ENCODE data around the gene GSG1L.
"Not testable (repeated sequence)": the region's sequence is repeated elsewhere in the genome, so short reads cannot be mapped to it uniquely, and the experiment has no call there.

The GSG1L gene

DNA sequence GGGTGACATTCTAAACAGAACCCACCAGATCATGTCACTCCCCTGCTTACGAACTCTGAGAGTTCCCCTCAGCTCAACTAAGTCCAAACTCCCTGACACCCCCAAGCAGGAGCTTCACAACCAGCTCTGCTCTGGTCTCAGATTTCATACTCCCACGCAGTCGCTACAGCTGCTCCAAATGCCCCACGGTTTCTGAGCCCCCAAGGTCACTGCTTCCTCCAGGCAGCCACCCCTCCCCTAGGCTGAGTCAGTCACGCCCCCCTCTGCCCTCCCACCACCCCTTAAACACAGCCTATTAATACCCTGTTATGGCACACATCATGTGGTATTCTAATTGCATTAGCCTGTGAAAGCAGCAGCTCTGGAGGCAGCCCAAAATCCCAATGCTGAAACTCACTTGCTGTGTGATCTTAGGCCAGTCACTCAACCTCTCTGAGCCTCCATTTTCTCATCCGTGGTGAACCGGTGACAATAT lies 51.5 kb downstream of the GSG1L start:
- DNase-seq: no peak

DNA sequence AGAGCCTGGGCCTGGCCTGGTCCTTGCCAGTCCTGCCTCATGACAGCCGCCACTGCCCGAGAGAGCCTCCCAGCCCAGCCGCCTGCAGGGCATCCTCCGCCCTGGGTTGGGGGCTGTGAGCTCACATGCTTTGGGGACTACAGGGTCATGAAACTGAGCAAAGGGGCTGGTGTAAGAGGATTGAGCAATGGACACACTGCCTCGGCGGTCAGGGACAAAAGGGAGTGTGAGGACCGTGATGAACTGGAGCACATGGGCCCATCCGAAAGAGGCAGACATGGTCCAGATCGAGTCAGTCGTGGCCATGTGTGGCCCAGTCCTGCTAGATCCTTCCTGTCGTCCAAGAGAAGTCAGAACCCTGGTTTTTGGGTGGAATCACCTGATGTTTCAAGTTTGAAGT lies 52.3 kb downstream of the GSG1L start:
- DNase-seq: no peak

DNA sequence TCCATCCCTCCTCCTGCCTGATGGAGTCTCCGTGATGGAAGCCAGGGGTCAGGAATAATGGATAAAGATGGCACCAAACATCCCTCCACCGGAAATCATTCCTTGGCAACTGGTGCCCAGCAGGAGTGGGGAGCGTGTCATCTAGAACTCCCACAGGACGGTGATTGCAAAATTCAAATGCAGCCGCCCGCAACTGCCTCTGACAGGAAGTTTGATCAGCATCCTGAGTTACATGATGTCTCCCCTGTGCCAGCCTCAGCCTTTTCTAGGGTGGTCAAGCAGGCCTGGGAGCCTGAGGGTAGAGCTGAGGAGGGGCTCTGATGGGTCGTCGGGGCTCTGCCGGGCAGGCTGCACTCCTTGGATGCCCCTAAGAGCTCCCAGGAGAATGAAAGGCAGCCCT lies 52.8 kb downstream of the GSG1L start:
- DNase-seq: no peak

DNA sequence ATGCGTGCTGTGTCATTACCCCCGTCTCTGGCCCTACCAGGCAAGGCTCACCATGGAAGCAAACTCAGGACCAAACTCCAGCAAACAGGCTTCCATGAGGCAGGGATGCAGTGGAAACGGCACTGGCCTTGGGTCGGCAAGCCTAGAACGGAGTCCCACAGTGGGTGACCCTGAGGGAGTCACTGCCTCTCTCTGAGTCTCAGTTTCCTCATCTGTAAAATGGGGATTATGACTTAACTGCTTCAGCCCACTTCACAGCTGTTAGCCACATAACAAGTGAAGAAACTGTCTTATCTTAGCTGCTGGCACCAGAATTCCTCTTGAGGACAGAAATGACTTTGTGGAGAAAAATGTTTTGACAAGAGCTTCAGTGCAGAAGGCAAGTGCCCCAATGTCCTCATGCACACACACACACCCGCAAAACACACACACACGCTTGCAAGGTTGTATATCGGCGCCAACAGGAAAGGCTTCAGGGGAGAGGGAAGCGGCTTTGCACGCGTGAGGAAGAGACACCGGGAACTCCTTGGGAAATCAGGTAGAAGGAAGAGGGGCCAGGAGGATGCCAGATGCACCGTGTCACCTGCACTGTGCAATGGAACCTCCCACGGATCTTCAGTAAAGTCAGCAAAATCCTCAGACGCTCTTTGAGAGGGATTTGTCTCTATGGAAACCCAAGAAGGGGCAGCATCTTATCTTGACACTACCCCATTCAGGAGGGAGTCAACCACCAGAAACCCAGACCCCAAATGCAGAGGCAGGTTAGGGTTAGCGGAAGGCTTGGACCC lies 53.7 kb downstream of the GSG1L start:
- no peak for DNase-seq

DNA sequence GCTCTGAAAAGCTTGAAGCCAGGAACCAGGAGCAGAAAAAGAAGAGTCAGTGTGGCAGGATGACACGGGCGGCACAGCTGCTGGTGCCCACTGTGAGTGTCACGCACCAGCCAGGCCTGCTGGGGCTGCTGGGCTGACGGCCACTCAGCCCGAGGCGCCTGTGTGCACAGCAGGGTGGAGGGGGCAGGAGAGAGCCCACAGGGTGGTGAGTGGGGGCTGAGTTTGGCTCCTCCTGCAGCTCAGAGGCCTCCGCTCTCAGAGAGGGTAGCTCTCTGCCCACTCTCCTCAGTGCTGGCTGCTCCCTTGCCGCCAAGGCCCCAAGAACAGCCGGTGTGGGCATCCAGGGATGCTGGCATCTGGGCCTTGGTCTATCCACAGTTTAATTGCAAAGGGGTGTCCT lies 59.6 kb downstream of the GSG1L start:
- no peak for DNase-seq

DNA sequence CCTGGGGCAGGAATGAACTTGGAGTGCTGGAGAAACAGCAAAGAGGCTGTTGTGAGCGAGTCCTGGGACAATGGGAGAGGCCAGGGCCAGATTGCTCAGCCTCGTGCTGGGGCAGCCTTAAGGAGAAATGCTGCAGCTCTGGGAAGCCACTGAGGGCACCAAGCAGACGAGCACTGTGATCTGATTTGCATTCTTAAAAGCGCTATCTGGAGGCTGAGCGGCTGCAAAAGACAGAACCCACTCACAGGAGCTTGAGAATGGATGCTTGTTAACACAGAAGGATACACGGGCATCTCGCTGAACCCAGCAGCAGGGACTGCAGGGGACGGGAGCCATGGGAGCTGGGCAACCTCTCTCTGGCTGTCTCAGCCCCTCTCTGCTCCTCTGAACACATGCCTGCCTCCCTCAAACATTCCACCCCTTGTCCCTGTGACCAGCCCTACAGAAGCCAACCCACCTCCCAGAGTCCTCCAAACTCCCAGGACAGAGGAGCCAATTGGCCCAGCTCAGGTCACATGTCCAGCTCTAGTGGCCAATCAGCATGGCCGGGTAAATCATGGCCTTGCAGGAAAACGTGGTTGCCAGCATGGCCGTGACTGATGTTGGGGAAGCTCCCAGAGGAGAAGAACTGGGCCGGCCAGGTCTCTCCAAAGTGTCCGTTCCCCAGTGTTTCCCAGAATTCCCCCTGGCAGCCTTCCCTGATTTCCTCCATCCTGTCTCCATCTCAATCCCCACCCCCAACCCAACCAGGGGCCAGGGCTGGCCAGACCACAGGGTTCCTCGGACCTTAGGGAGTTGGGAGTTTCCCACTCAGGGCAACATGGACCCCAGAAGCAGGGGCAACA lies 60.3 kb downstream of the GSG1L start:
- no peak for DNase-seq

DNA sequence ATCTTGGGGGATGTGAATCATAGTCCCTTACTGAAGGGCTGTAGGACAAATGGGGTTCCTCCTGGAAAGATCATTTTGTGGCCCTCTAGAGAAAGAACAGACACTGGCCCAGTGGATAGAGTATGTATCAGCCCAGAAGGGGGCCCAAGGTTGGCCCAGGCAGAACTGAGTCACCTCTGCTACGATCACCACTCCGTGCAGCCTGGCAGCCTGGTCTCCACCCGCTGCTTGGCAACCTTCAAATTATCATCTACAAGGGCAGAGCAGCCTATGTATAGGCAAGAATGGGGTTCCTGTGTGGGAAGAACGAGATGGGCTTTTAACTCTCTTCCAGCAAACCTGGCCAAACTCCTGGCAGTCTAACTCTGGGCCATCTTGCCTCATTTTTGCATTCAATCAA lies 61.9 kb downstream of the GSG1L start:
- no peak for DNase-seq

DNA sequence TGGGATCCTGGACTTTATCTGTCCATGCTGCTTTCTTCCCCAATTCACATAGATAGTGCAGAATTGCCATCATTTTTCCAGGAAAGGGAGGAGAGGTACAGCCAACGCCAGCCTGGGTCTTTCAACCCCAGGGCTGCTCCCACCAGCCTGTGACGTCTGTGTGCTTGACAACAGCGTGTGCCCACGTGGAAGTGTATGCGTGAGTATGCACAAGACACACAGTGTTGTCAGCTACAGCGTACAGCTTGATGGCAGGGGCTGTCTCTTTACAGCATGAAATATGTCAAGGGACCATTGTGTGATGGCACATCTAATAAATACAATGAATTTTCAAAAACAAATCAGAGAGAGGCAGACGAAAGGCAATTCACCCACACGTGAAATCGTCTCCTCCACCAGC lies 62.3 kb downstream of the GSG1L start:
- DNase-seq: no peak

DNA sequence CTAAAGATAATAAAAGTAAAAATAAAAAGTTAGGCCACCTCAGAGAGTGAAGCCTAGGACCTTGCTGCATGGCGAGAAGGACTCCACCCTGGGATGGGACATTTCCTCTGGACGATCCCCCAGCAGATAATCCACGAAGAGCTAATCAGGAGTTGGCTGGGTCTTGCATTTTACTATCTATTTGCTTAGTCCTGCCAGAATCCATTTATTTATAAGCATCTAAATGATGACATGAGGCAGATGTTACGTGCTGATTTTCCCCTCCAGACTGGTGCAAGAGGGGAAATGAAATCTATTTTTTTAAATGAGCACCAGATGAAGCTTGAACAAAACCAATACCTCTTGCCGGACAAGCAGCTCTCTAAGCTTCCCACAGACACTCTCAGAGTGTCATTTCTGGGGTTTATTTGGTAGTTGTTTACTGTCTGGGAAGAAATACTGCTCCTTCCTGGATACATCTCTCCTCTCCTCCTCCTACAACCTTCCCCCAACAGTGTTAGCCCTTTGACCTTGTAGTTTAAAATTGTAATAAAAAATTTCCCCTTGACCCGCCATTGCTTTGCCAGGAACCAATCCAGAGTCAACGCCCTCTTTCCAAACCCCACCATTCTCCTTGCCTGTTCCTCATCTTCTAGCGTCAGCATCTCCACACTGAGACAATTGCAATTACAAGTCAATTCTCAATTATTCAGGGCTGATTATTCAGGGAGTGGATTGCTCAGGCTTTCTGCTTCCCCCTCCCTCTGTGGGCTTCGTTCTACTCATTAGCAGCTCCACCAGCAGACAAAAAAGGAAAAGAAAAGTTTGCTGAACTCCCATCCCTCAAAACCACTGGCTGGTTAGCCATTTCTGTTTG lies 63.0 kb downstream of the GSG1L start:
- no peak for DNase-seq

DNA sequence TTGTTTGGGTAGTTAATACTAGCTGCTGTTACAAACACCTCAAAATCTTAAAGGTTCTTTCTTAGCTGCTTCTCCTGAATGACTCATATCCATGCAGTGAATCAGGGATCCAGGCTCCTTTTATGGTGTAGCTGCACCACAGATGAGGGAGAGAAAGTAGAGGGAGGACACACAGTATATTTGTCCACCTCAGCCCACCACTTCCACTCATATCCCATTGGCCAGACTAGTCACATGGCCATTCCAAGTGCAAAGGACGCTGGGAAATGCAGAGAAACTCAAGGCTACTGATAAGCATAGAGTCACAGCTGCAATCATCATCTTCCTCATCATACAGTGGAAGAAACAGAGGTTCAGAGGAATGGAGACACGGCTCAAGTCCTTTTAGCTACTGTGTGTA lies 63.8 kb downstream of the GSG1L start:
- no peak for DNase-seq

DNA sequence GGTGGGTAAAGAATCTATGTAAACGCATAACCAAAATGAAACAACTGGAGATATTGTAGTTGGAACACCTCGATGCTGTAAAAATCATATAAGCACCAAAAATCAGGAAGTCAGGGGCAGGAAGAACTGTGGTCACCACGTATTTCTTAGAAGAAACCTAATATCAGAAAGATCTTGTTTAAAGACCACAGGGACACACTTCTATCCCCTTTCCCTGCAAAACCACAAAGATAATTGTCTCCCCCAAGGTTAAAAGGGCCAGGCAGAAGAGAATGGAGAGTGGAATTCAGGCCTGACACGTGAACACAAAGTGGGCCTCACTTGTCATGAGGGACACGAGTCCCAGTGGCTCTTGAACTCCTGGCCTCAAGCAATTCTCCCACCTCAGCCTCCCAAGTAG lies 68.1 kb downstream of the GSG1L start:
- DNase-seq: no peak

DNA sequence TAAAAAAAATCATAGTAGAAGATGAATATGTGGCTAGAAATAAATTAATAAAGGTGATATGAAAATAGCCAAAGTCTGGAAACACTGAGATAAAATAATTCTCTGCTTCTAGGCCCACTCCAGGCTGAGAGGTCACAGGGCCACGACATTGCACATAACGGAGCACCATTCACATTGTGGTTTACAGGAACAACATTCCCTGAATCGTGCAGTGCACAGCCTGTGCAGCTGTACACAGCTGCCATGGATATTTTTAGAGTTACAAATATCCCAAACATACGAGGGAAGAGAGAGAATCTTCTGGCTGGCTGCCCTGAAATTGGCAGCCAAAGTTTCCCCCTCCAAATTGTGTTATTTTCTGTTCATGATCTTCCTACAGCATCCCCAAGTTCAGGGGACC lies 68.8 kb downstream of the GSG1L start:
- no peak for DNase-seq

DNA sequence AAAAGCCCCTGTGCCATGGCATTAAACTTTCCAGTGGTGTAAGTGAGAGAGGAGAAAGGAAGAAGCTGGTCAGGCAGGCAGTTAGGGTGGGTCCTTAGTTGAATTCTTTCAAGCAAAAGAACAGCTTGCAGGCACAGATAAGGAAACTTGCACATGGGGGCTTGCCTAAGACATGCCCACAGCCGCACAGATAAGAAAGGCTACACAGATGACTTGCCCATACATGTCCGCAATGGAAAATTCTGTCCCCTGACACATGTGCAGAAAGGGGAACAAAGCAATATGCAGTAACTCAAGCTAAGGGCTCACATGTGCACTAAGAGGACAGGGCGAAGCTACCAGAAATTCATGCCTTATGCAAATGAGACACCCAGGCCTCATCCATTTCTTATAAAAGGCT lies 69.9 kb downstream of the GSG1L start:
- no peak for DNase-seq

DNA sequence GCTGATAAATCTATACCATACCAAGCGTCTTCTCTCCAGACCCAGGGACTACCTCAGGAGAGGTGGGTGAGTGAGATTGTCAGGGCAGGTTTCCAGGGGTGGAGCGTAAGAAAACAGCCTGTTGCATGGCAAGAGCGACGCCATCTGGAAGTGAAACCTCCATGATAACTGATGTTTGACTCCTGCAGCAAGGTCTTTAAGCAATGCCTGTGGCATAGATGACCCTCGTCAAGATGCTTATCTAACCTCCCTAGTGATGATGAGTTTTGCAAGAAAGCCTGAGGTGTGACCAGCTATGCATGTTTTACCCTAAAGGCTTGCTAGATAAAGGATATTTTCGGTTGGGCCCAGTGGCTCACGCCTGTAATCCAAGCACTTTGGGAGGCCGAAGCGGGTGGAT lies 71.6 kb downstream of the GSG1L start:
- no peak for DNase-seq

DNA sequence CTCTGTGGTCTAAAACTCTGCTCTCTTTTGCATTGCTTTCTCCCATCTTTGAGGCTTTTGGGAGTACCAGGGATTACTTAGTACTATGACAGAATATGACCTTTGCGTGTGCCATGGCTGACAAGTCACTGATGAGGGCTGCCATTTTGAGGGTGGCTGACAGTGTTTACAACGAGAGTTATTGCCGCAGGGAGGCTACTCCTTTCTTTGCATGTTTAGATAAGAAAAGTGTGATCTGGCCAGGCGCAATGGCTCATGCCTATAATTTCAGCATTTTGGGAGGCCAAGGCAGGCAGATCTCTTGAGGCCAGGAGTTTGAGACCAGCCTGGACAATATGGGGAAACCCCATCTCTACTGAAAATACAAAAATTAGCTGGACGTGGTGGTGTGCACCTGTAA lies 77.5 kb downstream of the GSG1L start:
- DNase-seq: no peak

DNA sequence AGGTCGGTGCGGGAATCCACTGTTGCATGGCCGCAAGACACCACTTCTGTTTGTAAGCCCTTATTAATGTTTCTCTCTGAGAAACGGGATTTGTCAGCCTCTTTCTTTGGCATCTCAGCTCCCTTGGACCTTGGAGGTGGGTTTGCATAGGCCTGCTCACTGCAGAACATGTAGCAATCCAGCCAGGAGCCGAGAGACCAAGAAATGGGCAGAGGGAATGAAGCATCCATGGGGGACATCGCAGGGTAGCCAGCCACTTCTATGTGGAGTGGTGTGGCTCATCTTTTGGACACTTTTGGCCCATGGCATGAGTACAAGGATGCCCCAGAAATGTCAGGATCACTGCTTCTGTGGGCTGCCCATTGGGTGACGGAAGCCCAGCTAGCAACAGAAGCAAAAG lies 79.4 kb downstream of the GSG1L start:
- no peak for DNase-seq

DNA sequence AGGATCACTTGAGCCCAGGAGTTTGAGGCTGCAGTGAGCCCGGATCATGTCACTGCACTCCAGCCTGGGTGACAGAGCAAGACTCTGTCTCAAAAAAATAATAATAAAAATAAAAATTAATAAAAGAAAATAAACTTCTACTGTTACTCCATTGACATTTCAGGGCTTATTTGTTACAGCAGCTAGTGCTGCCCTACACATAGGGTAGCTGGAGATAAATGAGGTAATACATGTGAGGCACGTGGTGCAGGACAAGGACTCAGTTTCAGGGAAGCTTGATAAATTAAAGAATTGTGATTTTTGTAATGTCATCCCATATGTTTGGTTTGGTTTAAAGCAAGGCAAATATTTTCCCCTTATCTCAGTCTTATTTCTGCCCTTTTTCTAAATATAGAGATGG lies 80.3 kb downstream of the GSG1L start:
- no peak for DNase-seq

DNA sequence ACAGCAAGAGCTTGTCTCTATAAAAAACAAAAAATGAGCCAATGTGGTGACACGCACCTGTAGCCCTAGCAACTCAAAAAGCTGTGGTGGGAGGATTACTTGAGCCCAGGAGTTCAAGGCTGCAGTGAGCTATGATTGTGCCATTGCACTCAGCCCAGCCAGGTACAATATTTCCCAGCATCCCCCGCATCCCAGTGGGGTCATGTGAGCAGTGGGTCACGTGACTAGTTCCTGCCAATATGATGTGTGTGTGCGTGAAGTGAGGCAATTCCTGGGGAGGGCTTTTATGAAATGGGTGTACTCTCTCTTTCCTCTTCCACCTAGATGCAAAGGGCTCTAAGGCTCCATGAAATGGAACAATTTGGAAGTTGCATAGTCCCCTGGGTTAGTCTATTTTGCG lies 81.3 kb downstream of the GSG1L start:
- DNase-seq: no peak

DNA sequence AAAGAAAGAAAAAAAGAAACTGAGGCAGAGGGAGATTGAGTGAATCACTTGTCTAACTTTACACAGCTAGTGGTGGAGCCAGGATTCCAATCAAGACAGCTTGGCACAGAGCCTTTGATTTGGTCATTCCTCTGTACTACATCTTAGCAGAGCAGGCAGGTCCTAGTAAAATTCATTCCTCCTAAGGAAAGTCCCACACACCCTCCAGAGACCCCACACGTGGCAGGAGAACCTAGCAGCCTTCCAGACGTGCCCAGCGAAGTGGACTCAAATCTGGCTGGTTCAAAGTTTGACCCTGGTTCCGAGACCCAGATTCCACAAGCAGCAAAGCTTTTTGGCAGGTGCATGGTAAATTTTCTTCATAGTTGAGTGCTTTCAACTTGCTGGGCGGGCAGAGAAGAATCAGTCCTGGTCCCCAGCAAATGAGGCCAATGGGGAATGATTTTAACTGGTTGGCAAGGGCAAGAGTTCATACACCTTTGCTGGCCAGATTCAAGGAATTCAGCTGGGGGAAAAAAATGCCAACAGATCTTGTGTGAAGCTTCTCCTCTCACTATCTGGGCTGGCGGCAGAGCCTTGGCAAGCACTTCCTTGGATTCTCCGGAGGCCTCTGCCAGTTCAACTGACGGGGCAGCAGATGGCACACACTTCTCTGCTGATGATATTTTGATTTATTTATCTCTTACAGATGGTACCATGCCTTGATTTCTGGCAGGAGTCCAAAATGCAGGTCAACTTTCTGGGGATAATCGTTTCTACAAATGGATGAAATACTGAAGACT lies 82.4 kb downstream of the GSG1L start:
- DNase-seq: no peak

DNA sequence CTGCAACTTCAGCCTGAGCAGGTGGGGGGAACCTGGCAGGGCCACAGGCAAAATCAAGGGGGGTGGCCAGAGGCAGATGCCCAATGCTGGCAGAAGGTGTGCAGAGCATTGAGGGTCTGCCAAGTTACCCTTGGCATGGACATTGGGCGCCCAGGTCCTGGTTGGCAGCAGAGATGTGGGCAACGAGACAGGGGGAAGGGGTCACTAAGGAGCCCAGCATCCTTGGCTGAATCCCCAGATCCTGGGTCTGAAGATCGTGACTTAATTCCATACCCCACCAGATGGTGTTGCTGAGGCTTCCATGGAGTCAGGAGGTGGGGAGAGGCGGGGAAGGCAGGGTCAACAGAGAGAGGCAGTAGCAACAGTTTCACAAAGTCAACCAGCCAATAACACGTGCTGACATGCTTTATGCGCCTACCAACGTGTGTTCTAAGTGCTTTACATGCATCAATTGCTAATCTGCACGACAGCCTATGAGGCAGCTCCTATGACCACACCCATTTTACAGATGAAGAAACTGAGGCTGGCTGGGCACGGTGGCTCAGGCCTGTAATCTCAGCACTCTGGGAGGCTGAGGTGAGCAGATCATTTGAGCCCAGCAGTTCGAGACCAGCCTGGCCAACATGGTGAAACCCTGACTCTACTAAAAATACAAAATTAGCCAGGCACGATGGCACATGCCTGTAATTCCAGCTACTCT lies 83.3 kb downstream of the GSG1L start:
- no peak for DNase-seq

DNA sequence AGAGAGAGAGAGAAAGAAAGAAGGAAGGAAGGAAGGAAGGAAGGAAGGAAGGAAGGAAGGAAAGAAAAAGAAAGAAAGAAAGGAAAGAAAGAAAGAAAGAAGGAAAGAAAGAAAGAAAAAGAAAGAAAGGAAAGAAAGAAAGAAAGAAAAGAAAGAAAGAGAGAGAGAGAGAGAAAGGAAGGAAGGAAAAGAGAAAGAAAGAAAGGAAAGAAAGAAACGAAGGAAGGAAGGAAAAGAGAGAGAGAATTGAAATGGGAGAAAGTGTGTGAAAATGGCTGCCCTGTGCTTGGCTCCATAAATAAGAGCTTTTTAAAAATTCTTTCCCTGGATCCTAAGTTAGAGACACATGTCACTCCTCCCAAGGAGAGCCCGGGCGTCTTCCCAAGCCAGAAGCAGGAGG lies 83.8 kb downstream of the GSG1L start:
- not testable (repeated sequence) for DNase-seq

DNA sequence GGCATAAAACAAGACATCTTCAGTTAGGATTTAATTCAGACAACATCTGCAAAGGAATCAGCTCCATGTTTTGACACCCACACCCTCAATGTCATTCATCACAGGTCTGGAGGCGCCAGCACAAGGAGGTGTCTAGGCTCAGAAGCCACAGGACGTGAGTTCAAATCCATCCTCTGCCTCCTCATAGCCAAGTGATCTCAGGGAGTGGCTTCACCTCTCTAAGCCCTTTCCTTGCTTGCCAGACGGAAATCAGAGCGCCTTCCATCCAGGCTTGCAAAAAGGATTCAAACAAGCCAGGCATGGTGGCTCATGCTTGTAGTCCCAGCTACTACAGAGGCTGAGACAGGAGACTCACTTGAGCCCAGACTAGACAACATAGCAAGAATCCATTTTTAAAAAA lies 84.6 kb downstream of the GSG1L start:
- DNase-seq: no peak

All from stimulated activated CD4-positive, alpha-beta T cell treated with anti-CD3 and anti-CD28 coated beads, Interleukin-4, amount 100 ng/mL, for 24 hours (primary cell).